NCI-H524 (cell line): ENCODE measurements around the gene RTL10.
"Not testable (repeated sequence)": the region's sequence is repeated elsewhere in the genome, so short reads cannot be mapped to it uniquely, and the experiment has no call there.

Experiments used
- DNase-seq, 2 experiments: peaks; one replicate each; lab custom pipeline; 2025; lab: John Stamatoyannopoulos, UW

Gene RTL10

DNA sequence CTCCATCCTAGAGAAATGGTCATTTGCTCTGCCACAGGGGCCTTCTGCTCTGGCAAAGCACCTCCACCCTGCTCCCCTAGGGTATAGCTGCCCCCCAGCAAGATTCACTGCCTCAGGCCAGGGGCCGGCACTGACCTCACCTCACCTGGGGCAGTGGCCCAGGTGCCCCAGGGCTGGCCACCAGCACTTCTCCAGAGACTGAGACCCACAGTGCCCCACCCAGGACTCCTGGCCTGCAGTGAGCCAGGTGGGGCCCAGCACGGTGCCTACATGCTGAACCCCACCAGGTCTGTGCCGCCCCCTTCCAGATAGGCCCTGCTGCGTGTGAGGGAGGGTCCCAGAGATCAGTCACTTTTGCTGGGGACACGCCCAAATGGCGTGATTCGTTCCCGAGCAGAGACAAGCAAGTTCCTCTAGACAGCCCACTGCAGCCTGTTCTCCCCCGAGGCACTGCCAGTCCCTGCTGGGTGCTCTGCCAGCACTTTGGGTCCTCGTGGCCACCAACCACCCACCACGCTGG, 10.8 kb downstream of the RTL10 start:
- no peak for DNase-seq

DNA sequence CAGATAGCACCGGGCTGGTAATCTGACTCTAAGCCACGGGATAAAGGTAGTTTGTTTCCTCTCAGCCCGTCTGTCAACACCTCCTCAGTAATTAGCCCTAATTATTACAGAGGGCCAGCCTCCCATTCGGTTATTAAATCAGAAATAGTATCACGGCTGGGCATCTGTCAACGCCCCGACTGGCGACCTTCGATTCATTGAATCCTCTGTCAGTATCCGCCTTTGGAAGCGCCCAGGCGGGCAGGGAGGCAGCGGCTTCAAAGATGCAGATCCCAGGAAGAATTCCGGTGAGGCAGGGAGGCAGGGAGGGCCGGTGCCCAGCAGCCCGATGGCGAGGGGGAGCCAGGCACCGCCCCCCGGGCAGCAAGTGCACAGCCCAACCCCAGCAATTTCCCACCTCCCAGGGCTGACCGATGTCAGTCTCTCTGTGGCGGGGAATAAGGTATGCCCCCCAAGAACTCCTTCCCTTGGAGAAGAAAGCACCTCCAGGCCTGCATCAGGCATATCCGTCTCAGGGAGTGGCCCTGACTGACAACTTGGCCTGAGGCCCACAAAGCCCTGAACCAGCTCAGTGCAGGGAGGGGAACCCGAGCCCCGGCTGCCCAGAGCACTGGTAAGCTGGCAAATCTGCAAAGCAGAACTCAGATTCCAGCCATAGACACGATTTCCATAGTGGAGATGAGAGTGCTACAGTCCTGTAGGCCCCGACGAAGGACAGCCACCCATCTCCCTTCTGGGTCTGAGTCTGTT, 11.4 kb downstream of the RTL10 start:
- peak; percentile 81 to 91 for DNase-seq

DNA sequence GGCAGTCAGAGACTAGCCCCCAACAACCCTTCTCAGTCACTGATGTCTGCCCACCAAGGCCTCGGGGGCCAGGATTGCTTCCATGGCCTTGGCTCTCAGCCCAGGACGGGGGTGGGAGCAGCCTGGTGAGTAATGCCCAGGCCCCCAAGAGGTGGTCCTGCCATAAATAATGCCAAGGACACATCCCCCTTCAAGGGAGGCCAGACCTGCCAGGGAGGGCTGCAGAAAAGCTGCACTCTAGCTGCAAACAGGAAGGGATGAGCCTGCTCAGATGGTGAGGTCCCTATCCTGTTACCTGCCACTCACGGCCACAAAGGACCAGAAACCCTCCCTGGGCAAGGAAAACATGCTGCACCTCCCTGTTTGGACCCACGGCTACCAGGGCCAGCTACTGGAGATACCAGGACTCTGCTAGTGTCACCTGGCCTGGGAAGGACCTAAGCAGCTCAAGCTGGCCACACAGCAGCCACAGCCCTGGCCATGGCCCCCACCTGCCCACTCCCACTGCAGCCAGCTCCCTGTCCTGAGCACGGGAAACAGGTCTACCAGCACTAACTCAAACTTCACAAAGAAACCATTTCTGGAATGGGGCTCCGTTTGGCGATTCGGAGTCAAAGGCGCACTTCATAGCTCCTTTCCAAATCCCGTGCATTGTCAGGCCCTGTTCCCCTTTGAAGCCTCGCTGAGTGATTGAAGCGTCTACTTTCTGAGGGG, 12.1 kb downstream of the RTL10 start:
- DNase-seq, result no peak

DNA sequence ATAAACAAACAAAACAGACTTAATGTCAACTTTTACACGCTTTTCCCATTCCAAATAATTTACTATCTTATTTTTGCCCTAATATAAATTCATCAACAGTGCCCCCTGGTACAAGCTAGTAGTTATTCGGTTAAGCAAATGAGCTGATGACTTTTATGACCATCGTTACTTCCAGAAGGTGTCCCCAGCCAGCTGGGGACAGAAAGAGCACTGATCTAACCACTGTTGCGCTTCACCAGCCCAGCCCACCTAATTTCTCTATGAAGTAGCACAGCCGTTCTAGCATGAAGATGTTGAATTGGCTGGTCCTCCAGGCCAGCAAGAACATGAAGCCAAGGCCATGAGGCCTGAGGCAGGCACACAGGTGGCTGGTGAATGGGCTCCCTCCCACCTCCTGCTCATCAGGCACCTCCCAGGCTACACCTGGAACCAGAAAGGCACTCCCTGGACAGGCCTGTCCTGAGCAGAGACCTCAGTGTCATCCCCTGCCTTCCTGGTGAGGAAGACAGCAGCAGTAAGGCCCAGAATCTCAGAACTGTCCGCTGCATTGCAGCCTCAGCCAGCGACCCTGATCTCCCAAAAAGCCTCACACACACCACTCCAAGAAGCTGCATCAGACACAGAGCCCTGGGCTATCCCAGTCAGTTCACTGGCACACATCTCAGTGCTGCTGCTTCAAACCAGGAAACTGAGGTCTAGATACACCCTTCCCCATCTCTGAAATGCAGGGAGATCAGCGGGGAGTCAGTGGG, 12.9 kb downstream of the RTL10 start:
- no peak for DNase-seq

DNA sequence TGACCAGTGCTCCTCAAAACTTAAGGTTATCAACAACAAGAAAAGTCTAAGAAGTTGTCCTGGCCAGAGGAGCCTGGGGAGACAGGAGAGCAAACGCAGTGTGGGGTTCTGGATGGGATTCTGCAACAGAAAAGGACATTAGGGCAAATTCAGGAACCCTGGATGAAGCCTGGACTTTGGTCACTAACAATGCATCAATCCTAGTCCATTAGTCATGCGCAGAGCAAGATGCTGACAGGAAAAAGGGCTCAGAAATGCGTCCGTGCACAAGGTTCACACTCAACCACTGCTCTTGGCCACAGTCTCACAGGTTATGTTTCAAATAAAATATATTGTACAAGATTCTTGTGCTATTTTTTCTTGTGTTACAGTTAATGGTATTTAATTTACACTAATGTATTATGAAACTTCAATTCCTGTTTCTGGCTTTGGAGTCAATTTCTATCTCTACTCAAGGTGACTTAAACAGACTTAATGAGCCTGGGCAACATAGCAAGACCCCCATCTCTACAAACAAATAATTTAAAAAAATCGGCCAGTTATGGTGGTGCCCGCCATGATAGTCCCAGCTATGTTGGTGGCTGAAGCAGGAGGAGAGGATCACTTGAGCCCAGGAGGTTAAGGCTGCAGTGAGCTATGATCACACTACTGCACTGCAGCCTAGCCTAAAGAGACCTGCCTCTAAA, 13.6 kb downstream of the RTL10 start:
- DNase-seq, result no peak

DNA sequence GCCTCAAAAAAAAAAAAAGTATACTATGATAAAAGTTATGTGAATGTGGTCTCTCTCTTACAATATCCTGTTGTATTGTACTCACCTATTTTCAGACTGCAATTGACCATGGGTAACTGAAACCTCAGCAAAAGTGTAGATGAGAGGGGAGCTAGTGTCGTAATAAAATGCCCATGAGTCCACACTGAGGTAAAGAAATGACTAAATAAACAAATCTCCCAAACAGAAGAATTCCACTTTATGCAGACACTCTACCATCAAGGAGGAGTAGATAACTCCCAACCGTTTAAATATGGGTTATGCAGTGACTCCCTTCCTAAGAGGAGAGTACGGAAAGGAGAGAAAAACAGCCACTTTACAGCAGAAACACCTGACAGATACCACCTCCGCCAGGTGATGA, 14.6 kb downstream of the RTL10 start:
- DNase-seq, result no peak

DNA sequence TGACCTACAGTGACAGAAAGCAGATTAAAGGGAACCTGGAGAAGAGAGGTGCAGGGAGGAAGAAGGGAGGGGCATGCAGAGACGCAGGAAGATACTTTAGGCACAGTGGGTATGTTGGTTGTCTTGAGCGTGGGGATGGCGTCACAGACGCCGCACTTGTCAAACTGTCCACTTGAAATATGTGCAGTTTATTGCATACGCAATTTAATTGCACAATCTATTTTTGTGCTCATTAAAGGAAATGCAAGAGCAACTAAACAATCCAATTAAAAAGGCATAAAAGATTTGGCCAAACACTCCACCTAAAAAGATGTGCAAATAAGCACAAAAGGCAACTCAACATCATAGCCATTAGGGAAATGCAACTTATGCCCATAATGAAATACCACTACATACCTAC, 16.8 kb downstream of the RTL10 start:
- DNase-seq, result no peak

DNA sequence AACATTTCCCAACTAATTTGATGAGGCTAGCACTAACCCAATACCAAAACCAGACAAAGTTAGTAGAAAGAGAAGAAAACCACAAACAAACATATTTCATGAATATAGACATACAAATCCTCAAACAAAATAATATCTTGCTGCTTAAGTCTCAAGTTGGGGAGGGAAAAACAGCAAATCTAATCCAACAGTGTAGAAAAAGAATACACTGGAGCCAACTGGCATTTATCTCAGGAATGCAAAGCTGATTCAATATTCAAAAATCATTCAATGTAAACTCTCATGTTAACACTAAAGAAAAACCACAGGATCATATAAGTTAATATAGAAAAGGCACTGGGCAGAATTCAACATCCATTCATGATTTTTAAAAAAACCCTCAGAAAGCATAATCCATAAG, 18.2 kb downstream of the RTL10 start:
- DNase-seq, result no peak

DNA sequence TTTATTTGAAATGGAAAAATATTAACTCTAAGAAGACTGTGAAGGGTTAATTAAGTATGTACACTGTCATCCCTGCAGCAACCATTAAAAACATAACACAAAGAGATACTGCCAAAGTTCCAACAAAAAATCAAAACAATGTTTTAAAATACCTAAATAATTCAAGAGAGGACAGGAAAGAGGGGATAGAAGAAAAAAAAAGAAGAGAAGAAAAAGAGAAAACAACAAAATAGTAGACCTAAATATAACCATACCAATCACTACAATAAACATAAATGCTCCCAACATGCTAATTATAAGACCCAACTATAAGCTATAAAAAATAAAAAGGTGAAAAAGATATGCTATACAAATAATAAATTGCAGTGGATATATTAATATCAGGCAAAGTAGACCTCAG, 20.1 kb downstream of the RTL10 start:
- DNase-seq, result no peak

DNA sequence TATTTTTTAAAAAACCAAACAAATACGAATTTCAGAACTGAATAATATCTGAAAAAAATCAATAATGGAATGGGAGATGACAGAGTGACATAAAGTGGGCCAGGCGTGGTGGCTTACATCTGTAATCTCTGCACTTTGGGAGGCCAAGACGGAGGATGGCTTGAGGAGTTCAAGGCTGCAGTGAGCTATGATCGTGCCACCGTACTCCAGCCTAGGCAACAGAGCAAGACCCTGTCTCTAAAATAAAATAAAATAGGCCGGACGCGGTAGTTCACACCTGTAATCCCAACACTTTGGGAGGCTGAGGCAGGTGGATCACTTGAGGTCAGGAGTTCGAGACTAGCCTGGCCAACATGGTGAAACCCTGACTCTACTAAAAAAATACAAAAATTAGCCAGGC, 21.3 kb downstream of the RTL10 start:
- DNase-seq, result not testable (repeated sequence)

DNA sequence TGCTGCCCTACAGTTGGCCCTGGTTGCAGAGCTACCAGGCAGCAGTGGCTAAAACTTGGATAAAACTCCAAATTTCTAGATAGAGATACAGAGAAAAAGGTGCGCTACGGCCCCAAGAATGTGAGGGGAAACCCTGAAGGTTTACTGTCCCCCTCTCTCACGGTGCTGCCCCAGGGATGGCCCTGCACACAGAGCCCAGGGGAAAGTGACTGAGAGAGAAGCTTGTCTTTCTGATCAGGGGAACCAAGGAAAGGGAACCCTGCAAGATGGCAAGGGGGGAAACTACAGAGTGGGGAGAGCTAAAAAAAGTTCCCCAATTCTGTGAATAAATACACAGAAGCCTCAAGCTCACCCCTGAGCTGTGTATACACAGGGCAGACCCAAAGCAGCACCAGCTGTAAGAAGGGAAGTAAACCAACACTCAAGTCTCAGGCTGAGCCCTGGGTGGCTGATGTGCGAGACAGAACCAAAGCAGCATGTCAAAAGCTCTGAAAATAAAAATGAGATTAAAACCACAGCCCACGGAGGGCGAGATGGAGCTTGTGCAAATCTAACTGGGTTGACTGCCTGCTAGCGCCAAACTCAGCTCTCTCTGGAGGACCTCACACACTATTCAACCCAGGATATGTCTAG, 22.1 kb downstream of the RTL10 start:
- DNase-seq, result no peak

DNA sequence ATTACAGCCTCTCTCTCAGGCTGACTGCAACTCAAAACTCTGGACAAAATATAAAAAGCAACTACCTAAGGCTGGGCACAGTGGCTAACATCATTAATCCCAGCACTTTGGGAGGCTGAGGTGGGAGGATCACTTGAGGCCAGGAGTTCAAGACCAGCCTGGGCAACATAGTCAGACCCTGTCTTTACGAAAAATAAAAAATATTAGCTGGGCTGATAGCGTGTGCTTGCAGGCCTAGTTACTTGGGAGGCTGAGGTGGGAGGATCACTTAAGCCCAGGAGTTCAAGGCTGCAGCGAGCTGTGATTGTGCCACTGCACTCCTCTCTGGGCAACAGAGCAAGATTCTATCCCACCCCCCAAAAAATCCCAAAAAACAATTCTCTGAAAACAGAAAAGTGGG, 22.7 kb downstream of the RTL10 start:
- not testable (repeated sequence) for DNase-seq

DNA sequence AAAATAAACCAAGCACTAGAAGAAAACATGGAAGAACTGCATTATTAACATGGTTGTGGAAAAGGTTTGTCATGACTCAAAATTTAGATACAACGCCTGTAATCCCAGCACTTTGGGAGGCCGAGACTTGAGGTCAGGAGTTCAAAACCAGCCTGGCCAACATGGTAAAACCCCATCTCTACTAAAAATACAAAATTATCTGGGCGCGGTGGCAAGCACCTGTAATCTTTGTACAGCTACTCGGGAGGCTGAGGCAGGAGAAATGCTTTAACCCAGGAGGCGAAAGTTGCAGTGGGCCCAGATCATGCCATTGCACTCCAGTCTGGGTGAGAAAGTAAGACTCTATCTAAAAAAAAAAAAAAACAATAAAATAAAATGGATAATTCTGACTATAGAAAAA, 23.7 kb downstream of the RTL10 start:
- no peak for DNase-seq

DNA sequence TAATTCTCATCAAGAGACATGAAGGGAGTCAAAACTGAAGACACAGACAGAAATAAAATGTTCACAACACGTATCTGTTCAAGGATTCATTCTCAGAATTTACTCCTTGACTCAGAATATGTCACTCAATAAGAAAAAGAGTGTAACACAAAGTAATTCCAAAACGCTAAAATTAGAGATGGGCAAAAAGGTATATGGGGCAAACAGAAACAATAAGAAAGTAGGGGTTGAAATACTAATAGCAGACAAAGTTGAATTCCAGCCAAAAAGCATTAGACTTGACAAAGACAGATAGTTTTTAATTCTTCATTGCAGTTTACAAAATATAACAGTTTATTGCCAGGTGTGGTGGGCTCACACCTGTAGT, 26.7 kb downstream of the RTL10 start:
- no peak for DNase-seq

DNA sequence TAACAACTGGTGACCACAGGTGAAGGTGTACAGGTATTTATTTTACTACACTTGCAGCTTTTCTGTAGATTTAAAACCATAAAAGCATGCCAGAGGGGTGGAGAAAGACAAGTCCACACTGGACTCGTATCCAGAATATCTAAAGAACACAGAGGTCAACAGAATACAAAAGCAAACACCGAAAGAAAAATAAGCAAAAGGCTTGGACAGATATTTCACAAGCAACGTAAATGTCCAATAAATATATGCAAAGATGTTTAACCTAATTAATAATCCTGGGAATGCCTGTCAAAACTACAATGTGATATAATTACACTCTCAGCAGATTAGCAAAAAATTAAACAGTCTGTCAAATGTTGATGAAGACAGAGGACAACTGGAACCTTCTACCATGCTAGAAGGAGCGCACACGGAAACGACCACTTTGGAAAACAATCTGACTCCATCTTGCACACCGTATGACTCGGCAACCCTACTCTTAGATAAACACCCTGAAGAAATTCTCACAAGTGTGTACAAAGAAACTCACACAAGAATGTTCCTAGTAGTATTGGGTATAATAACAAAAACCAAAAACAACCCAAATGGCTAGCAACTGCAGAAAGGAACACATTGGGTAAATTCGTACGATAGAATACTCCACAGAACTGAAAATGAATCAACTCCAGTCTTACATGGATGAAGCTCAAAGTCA, 27.2 kb downstream of the RTL10 start:
- DNase-seq, result no peak

DNA sequence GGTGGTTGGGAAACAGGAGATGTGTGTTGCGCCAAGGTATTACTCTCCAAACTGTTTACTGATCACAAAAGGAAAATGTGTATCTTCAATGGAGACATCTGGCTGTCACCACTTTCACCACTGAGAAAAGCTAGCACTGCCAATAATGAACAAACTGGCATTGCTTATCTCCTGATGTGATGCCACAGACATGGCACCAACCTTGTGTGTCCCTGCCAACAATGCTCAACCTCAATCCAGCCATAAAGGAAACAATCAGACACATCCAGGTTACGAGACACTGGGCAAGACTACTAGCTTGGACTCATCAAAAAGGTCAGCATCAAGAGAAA, 28.1 kb downstream of the RTL10 start:
- DNase-seq, result no peak

DNA sequence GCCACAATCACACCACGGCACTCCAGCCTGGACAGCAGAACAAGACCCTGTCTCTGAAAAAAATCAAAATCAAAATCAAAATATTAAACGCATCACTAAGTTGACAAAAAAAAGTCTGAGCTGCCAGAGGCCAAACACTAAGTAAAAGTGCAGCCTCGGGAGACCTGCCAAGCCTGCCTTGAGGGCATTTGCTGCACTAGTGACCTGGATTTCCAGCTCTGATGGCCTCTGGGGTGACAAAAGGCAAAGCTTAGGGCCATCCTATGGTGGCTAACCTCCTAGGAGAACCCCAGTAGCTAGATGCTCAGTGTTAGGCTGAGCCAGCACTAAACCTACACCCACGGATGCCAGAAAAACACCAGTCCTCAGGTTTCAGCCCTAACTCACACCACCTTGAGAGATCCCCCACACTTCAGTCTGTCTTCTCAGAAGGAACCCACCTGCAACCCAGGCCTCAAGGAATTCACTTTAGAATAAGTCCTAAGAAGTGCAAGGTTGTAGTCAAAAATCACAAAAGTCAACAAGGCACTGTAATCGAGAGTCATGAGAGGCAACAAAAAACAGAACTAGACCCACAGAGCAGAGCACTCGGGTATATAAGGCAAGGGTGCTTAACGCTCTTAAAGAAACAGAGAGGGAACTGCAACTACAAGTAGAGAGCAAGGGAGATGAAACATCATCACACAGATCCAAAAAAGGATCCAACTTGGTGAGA, 28.6 kb downstream of the RTL10 start:
- no peak for DNase-seq

DNA sequence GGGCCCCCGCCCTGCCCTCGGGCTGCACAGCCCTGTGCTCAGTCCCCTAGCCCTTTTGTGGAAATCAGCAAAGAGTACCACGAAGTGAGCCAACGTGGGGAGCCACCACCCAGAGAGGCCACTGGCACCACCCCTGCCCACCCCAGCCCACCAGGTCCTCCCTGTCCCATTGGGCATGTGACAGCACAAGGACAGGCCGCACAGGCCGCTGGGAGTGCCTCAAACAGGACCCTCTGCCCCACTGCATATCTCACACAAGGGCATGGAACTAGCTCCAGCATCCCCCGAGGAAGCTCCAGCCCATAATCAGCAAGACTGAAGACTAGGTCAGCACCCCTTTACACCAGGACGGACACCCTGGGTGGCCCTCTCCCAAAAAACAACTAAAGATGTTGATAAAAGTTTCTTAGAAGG, 29.7 kb downstream of the RTL10 start:
- no peak for DNase-seq

DNA sequence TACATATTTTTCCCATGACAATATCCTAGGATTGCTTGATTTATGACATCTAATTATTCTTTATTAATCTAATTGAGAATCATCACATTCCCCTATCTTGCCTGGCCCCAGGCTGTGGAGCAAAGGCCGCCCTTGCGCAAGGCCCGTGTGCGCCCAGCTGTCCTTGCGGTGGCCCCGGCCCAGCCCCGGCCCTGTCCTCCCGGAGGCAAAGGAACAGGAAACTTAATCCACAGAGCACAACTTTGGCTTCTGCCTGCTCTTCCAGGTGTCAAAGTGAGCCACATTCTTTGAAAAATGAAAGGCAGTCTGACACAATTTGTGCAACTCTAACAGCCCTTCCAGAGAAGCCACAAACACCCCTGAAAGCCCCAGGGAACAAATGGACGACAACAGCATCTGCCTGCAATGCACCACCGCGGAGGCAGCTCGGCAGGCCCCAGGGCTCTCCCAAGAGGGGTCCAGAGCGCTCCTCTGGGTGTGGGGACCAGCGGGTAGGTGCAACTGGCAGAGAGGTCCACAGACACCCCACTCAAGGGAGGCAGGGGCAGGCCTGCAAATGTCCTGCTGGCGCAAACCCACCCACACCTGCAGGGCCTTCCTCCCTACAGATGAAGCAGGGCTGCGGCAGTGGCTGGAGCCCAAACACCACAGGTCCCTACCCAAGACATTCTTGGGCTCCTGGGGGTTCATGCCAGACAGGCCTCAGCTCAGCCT, 30.3 kb downstream of the RTL10 start:
- no peak for DNase-seq

DNA sequence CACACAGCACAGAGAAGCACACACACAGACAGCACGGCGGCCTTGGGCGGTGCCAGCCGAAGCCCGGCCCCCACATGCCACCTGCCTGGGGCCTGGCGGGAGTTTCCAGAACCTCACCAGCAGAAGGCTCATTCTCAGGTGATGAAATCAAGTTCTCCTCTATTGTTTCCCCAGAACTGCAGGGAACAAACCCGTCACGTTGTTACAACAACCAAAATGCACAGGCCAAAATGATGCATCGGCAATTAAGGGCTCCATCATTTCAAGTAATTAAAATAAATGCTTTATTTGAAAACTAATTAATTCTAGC, 30.8 kb downstream of the RTL10 start:
- DNase-seq, result no peak
